Measurements from ENCODE around the gene KCNAB2.

KCNAB2 gene

GRCh38 chr1:6113745-6114144 is 68.1 kb downstream of the KCNAB2 start:
- no peak for DNase-seq

DNA sequence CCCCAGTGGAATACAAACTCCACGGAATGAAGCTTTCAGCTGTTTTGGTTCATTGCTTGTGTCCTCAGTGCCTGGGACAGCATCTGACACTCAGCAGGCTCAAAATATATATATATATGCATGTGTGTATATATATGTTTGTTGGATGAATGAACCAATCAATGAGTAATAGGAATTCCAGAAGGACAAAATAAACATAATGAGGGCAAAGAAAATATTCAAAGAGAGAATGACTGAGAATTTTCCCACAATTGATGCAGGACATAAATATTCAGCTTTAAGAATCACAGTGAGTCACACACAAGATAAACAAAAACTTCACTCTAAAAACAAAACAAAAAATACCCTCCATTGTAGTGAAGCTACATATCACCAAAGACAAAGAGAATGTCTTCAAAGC is 70.4 kb downstream of the KCNAB2 start:
- no peak for DNase-seq

DNA sequence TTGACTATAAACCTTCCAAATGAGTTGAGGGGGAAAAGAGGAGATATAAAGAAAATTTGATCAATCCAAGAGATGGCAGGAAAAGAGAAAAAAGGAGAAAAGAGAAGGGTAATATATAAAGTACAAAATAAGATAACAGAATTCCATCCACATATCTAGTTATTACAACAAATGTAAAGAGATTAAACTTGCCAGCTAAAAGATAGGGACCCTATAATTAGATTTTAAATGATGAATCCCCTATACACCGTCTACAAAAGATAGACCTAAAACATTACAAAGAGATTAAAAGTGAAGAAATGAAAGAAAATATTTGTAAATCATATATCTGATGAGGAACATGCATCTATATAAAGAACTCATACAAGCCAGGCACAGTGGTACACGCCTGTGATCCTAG is 71.4 kb downstream of the KCNAB2 start:
- no peak for DNase-seq

- DNase-seq, result no peak
These were observed 71.9 kb downstream of the KCNAB2 start for GRCh38 chr1:6117624-6118023.

DNA sequence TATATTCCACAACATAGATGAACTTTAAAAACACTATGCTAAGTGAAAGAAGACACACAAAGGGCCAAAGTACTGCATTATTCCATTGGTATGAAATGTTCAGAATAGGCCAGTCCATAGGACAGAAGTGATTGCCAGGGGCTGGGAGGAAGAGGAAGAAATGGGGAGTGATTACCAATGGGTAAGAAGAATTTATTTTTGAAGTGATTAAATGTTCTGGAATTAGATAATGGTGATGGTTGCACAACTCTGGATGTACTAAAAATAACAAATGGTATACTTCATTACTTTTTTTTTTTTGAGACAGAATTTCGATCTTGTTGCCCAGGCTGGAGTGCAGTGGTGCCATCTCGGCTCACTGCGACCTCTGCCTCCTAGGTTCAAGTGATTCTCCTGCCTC is 72.7 kb downstream of the KCNAB2 start:
- no peak for DNase-seq

DNA sequence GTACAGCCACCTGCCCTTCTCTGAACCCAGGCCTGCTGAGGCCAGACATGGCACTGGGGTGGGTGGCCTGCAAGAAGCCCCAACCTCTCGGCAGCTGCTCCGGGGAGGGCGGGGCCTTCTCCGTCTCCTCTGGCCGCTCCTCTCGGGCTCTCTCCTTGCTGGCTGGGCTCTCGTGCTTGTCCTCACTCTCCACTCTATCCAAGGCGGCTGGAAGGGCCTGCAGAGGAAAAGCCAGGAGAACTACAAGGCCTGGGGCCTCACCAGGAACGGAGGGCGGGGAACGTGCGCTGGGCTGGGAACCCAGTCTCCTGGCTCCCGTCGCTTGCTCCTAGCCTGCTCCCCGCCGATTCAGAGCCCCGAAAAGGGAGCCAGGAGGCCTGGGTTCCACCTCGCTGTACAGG is 75.3 kb downstream of the KCNAB2 start:
- DNase-seq, result no peak

GRCh38 chr1:6121651-6122370 is 76.1 kb downstream of the KCNAB2 start:
- no peak for DNase-seq

GRCh38 chr1:6123083-6123482 is 77.4 kb downstream of the KCNAB2 start:
- DNase-seq, result peak; percentile 62

- DNase-seq, result no peak
These were observed 78.1 kb downstream of the KCNAB2 start for GRCh38 chr1:6123816-6124215.

DNA sequence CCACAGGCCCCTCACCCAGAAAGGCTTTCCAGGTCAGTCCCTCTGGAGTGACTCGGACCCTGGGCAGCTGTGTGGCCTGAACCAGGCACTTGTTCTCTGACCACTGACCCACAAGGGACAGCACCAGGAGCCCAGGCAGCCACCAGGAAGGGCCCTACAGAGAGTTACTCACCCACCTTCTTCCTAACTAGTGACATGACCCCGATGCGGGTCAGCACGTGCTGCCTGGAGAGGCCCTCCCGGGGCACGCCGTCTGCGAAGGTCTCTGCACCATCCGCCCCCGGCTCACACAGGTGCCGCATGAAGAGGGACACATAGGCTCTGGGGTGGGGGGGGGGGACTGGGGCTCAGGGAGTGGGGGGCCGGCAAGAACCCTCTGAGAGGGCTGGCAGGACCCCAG is 78.7 kb downstream of the KCNAB2 start:
- no peak for DNase-seq

- no peak for DNase-seq
These were observed 79.2 kb downstream of the KCNAB2 start for GRCh38 chr1:6124746-6125365.

DNA sequence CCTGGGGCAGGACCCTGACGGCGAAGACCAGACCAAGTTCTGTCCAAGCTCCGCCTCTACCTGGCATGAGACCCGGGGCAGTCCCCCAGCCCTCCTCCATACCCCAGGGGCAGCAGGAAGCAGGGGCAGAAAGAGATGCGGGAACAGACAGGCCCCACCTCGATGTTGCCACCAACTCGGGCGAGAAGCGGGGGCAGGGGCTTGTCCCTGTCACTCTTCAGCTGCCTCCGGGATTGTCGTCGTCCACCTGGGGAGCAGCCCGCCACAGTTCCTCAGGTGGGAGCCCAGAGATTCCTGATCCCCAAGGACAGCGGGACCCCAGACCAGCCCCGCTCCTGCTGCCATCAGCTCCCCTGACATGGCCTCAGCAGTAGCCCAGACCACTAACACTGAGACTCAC is 79.7 kb downstream of the KCNAB2 start:
- DNase-seq, result no peak

DNA sequence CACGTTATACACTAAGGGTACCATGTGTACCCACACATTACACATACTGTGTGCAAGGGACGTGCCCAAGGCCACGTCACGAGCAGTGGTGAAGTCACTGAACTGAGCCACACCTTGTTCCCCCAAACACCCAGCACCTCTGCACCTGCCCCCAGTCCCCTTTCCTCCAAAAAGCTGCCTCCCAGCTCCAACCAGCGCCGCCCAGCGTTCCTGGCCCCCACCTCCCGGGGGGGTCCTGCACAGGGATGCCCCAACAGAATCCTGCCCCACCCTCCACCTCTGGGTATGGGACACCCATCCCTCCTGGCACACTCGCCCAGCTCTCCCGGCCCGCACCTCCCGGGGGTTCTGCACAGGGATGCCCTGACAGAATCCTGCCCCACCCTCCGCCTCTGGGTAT is 80.3 kb downstream of the KCNAB2 start:
- no peak for DNase-seq

GRCh38 chr1:6126521-6127067 is 80.9 kb downstream of the KCNAB2 start:
- no peak for DNase-seq

- peak; percentile 93 for DNase-seq
These were observed 82.0 kb downstream of the KCNAB2 start for GRCh38 chr1:6127587-6128163.

DNA sequence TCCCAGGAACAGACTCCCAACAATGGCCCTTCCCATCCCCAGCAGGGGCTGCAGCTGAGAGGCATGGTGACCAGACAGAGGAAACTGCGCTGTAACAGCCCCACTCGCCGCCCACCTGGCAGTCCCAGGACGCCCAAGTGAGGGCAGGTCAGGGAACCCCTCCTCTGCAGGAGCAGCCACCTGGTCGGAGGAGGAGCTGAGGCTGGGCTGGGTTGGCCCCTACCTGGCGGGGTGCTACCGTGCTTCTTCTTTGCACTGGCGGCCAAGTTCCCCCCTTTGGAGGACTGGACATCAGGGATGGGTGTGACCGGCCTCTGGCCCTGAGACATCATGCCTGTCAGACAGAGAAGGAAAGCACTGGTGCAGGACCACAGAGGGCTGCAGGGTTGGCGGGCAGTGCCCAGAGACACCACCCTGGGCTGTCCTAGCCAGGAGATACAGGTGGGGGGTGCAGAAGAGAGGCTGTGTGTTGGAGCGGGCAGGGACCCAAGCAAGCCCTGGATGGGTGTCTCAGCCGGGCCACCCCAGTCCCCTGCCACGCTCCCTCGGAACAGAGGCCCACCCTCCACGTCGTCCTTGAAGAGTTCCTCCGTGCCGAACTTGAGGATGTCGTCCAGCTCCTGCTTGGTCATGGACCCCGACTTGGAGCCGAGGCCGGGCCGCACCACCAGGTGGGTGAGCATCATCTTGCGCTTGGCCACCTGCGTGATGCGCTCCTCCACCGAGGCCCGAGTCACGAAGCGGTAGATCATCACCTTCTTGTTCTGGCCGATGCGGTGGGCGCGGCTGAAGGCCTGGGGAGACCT is 82.8 kb downstream of the KCNAB2 start:
- no peak for DNase-seq

DNA sequence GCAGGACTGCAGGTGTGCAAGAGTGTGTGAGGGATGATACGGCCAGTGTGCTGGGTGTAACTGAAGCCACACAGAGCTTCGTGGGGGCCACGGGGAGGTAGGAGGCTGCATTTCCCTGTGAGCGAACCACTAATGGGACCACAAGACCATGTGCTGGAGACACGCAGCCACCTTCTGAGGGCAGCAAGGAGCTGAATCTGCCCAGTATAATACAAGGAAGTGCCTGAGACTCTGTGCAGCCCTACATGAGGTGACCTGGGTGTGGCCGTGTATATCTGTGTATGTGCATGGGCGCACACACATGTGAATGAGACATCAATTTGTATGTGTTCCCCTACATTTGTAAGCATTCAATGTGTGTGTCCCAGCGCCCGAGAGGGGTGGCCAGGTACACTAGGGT is 83.6 kb downstream of the KCNAB2 start:
- DNase-seq, result peak; percentile 22

- DNase-seq, result no peak
These were observed 84.3 kb downstream of the KCNAB2 start for GRCh38 chr1:6130036-6130435.

- no peak for DNase-seq
These were observed 84.9 kb downstream of the KCNAB2 start for GRCh38 chr1:6130596-6130995.

DNA sequence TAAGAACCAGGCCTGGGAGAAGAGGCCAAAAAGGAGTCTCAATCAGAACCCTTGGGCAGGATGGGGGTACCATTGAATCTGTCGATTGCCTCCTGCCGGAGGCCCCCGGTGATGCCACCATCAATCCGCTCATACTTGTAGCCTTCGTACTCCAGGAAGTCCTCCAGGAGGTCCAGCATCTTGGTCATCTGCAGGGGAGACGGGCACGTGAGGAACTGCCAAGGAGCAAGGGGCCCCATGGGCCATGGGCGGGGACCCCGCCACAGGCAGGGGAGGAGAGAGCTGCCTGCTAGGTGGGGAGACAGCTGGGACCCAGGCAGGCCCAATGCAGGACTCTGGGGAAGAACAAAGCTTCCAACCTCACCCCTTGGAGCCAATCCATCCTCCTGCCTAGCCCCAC is 85.9 kb downstream of the KCNAB2 start:
- DNase-seq, result no peak

DNA sequence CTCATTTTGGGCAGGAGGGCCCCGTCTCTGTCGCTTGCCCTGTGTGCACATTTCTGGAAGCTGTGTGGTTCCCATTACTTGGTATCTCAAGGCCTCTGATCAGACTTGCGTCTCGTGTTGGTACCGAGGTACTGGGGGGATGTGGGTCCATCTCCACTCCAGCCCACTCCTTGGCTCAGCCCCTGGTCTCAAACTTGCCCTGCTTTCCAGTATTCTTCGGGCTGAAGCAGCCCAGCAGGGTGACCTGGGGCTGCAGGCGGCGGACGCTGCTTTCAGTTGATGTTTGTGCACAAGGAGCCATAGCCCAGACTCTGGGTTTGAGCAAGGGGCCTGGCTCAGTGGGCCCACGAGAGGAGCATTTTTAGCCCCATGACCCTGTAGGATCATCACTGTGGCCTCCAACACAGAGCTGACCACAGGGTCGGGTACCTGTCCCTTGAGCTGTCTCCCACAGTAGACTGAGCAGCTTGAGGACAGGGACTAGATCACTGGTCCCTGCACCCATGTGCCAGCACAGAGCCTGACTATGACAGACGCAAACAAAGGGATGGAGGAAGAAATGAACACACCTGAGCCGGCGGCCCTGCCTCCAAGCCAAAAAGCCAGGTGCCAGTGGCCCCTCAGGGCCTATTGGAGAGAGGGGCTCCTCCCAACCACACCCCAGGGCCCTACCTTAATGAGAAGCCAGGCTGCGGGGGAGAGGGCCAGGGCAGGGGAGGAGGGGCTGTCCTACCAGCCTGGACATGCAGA is 87.6 kb downstream of the KCNAB2 start:
- no peak for DNase-seq

DNA sequence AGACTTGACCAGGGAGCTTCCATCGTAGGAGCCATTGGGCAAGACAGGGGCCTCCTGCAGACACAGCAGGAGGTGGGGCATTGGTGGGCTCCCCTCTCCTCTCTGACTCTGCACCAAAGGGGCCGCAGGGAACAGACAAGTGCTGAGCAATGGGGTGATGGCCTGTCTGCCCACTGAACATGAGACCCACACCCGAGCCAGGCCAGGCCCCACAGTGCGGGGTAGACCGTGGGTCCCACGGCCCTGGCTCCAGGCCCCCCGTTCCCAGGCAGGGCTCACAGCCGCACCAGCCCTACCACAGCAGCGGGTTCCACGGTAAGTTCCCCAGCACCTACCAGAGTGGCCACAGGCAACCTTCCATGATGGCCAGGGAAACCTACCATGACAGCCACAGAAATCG is 88.5 kb downstream of the KCNAB2 start:
- DNase-seq, result no peak
